OCI-LY7 (cell line): ENCODE data around the gene BCHE. TPM values are rescaled to one million over a fixed set of nuclear protein-coding genes. Genes with fewer than 3 reads are reported as not detected.

Experiments used
- BruUV-seq: library from RNA; stranded (reverse); fragments of 400-500 nt; replicated peaks from 2 replicates; lab custom pipeline; 2021; lab: Mats Ljungman, UMichigan
- CTCF ChIA-PET: fragments of 300-600 bp; sonication (Branson Sonifier 250); formaldehyde crosslinking; loops from one replicate; lab custom pipeline; 2022; ENCODE audit warnings: antibody characterized with exemption; ENCODE audit not compliant: unreplicated experiment; lab: Charles Lee
- POLR2A ChIA-PET: fragments of 300-600 bp; sonication (Branson Sonifier 250); formaldehyde crosslinking; loops from one replicate; lab custom pipeline; 2022; ENCODE audit warnings: antibody characterized with exemption; lab: Charles Lee
- DNase-seq: peaks from one replicate; pipeline ENCODE4 v3.0.0-alpha.2; 2015; ENCODE audit warnings: low spot score
- H2AFZ ChIP-seq: fragments of 200-600 bp; sonication (generic), shearing (Covaris generic); 2 replicates; pipeline ENCODE4 v1.6.1; 2014; ENCODE audit warnings: mild to moderate bottlenecking, antibody characterized with exemption, low read length, moderate library complexity
- H3K27ac ChIP-seq: fragments of 200-600 bp; sonication (generic); 2 replicates; pipeline ENCODE4 v1.5.1; 2014; ENCODE audit warnings: mixed run types, low read depth, mild to moderate bottlenecking, moderate library complexity, low read length, inconsistent platforms; ENCODE audit not compliant: poor library complexity, severe bottlenecking
- H3K36me3 ChIP-seq: fragments of 200-600 bp; sonication (generic); 2 replicates; pipeline ENCODE4 v1.6.1; 2014; ENCODE audit warnings: mild to moderate bottlenecking, antibody characterized with exemption, low read length, moderate library complexity, mixed read lengths; ENCODE audit not compliant: insufficient read depth
- H3K4me1 ChIP-seq: fragments of 200-600 bp; sonication (generic); 2 replicates; pipeline ENCODE4 v1.5.1; 2014; ENCODE audit warnings: mild to moderate bottlenecking, low read length; ENCODE audit not compliant: insufficient read depth, poor library complexity, severe bottlenecking
- H3K4me2 ChIP-seq: fragments of 200-600 bp; sonication (generic); 2 replicates; pipeline ENCODE4 v1.6.1; 2014; ENCODE audit warnings: mild to moderate bottlenecking, low read length
- H3K4me3 ChIP-seq: fragments of 200-600 bp; sonication (generic); 2 replicates; pipeline ENCODE4 v1.5.1; 2014; ENCODE audit warnings: mild to moderate bottlenecking, low read depth, low read length; ENCODE audit not compliant: poor library complexity, severe bottlenecking
- H3K79me2 ChIP-seq: fragments of 200-600 bp; sonication (generic); 2 replicates; pipeline ENCODE4 v1.6.1; 2016; ENCODE audit warnings: low read depth, mild to moderate bottlenecking, low read length, moderate library complexity, mixed read lengths; ENCODE audit not compliant: insufficient read depth
- H3K9me2 ChIP-seq: fragments of 200-600 bp; sonication (generic); 2 replicates; pipeline ENCODE4 v1.6.1; 2016; ENCODE audit warnings: mild to moderate bottlenecking, low read length, mixed read lengths; ENCODE audit not compliant: insufficient read depth
- H3K9me3 ChIP-seq: fragments of 200-600 bp; sonication (generic); 2 replicates; pipeline ENCODE4 v1.6.1; 2014; ENCODE audit warnings: mild to moderate bottlenecking, mixed run types, low read length, mixed read lengths
- H4K20me1 ChIP-seq: fragments of 200-600 bp; sonication (generic); 2 replicates; pipeline ENCODE4 v1.6.1; 2014; ENCODE audit warnings: mild to moderate bottlenecking, antibody characterized with exemption, low read length, moderate library complexity, mixed read lengths; ENCODE audit not compliant: insufficient read depth
- EZH2phosphoT487 ChIP-seq: fragments of 200-600 bp; sonication (generic); IDR thresholded peaks from 2 replicates; pipeline ENCODE4 v1.6.1; 2018; ENCODE audit warnings: low read depth, borderline replicate concordance, mild to moderate bottlenecking, mixed run types, antibody characterized with exemption, low read length, moderate library complexity, mixed read lengths
- intact Hi-C: fragments of 100-400 bp; cut with micrococcal nuclease; formaldehyde crosslinking; loops from one replicate; pipeline ENCODE4 v1.10.0; 2022; ENCODE audit not compliant: unreplicated experiment
- total RNA-seq, 2 experiments: library from RNA; depleted of rRNA in 1 of 2; stranded (reverse); fragments of >200 nt in 1 of 2; shearing (Covaris generic) in 1 of 2; gene quantifications; 2 replicates each; pipeline ENCODE4 v1.2.3, GENCODE V29; 2014 to 2022
- TF ChIP-seq, protein P1 (sequence below): fragments of 200-600 bp; sonication (generic); conservative IDR thresholded peaks from 2 replicates; pipeline ENCODE4 v1.5.1; 2014; ENCODE audit warnings: mild to moderate bottlenecking, antibody characterized with exemption, low read length, moderate library complexity, mixed read lengths

The BCHE gene
- total RNA-seq, 2 experiments from 2014 or later: not detected

DNA sequence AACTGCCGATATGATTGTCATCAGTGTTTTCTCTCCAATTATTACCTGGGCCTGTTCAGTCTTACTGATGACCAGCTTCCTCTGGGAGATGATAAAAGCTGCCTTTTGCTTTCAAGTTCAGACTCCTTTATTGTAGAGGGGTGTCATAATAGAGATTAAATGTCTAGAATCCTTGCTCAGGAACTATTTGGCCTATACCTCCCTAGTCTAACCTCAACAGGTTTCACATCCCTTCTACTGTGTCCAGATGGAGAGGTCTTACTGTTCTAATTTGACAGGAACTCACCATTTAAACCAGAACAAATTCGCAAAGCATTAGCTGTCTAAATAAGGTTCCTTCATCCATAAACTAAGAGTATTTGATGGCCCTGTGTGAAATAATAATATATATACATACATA lies 88.0 kb downstream of the BCHE start:
- CTCF ChIA-PET: no interaction called here
- no peaks in the 10 kb centered on the region for H3K4me1 ChIP-seq
- TF ChIP-seq, protein P1, sequence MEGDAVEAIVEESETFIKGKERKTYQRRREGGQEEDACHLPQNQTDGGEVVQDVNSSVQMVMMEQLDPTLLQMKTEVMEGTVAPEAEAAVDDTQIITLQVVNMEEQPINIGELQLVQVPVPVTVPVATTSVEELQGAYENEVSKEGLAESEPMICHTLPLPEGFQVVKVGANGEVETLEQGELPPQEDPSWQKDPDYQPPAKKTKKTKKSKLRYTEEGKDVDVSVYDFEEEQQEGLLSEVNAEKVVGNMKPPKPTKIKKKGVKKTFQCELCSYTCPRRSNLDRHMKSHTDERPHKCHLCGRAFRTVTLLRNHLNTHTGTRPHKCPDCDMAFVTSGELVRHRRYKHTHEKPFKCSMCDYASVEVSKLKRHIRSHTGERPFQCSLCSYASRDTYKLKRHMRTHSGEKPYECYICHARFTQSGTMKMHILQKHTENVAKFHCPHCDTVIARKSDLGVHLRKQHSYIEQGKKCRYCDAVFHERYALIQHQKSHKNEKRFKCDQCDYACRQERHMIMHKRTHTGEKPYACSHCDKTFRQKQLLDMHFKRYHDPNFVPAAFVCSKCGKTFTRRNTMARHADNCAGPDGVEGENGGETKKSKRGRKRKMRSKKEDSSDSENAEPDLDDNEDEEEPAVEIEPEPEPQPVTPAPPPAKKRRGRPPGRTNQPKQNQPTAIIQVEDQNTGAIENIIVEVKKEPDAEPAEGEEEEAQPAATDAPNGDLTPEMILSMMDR: no peak
- no peak for TF ChIP-seq EZH2phosphoT487

DNA sequence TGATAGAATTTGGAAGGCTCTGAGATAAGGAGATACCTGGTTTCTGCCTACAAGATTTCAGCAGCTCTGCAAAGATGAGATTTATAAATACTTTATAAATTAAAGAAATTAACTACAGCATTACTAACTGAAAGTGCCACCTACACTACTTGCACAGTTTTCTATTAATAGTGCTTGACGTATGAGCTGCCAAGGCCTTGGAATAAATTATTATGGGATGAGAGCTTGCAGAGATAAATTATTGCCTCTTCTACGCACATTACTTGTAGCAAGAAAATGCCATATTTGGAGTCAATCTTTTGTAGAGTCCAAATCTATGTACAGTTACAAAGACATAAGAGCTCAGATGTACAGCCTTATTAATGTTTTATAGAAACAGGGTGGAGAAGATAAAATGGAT lies 89.1 kb downstream of the BCHE start:
- Histone ChIP-seq H3K4me2 (no peak overlapping the region), H3K36me3 (no peaks in the 10 kb centered on the region), H3K79me2 (no peaks in the 10 kb centered on the region), H3K4me1 (no peaks in the 10 kb centered on the region), H3K4me3 (no peak overlapping the region), H3K9me2 (no peaks in the 10 kb centered on the region), H4K20me1 (no peaks in the 10 kb centered on the region), H3K27ac (no peak overlapping the region), H2AFZ (no peak overlapping the region), H3K9me3 (no peaks in the 10 kb centered on the region)
- intact Hi-C loops: no loop called here
- TF ChIP-seq, protein P1: no peak
- no peak for TF ChIP-seq EZH2phosphoT487
- no peak for DNase-seq
- ChIA-PET POLR2A (interaction anchor here (0.6 kb wide), 1 partner anchor 11 kb away, joined by 3 read pairs; no protein-coding TSS in a partner anchor), CTCF (no interaction called here)
- BruUV-seq: no TSS peak

More for the DNA sequence above, 88.0 kb downstream of the BCHE start:
- H4K20me1 ChIP-seq: no peaks in the 10 kb centered on the region
- DNase-seq: no peak
- H3K9me2 ChIP-seq: no peaks in the 10 kb centered on the region
- BruUV-seq: no TSS peak
- POLR2A ChIA-PET: interaction anchor here (0.6 kb wide), 1 partner anchor 16 kb away, joined by 3 read pairs; no protein-coding TSS in a partner anchor
- intact Hi-C loops: no loop called here
- H3K27ac ChIP-seq: no peak overlapping the region
- H3K4me3 ChIP-seq: no peak overlapping the region
- no peak overlapping the region for H3K4me2 ChIP-seq
- no peaks in the 10 kb centered on the region for H3K36me3 ChIP-seq
- H2AFZ ChIP-seq: no peak overlapping the region
- H3K9me3 ChIP-seq: no peaks in the 10 kb centered on the region
- no peaks in the 10 kb centered on the region for H3K79me2 ChIP-seq

DNA sequence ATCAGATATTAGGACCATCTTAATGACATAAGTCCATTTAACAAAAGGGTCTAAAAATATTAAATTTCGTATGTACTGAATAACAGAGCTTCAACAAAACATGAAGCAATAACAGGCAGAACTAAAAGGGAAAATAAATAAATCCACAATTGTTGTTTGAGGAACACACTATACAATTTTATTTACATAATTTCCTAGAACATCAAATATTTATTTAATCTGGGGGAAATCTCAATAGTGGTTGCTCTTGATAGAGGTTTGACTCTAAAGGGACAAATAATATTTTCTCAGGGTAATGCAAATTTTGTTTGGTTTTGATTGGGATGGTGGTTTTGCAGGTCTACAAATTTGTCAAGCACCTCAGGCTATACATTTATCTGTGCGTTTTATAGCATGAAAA lies 90.3 kb downstream of the BCHE start:
- Histone ChIP-seq H3K4me3 (no peak overlapping the region), H2AFZ (no peak overlapping the region), H4K20me1 (no peaks in the 10 kb centered on the region), H3K79me2 (no peaks in the 10 kb centered on the region), H3K9me3 (no peaks in the 10 kb centered on the region), H3K36me3 (no peaks in the 10 kb centered on the region), H3K4me2 (no peak overlapping the region), H3K9me2 (no peaks in the 10 kb centered on the region), H3K27ac (no peak overlapping the region), H3K4me1 (no peaks in the 10 kb centered on the region)
- BruUV-seq: no TSS peak
- no peak for DNase-seq
- no peak for TF ChIP-seq EZH2phosphoT487
- TF ChIP-seq, protein P1: no peak
- ChIA-PET POLR2A (no interaction called here), CTCF (no interaction called here)
- intact Hi-C loops: no loop called here
